Measurements from ENCODE around the gene ZNF440. TPM values are rescaled to one million over a fixed set of nuclear protein-coding genes. Genes with fewer than 3 reads are reported as not detected.

Gene ZNF440
- total and polyA plus RNA-seq, 2 donors (not counting 1 experiment from before 2014, with no cell fraction given) = 4.6 to 11.1 TPM

- Histone ChIP-seq H3K27me3 (ENCODE audit: control insufficient read depth, insufficient read depth, low read length) (no peaks in the 10 kb centered on the region), H3K4me2 (ENCODE audit: extremely low read depth, insufficient read depth, low read length) (peak overlapping the region; percentile 70), H3K9me3 (ENCODE audit: control insufficient read depth, insufficient read depth, low read depth, low read length) (no peaks in the 10 kb centered on the region), H4K20me1 (ENCODE audit: control insufficient read depth, extremely low read depth, insufficient read depth, low read length) (no peaks in the 10 kb centered on the region), H2AFZ (ENCODE audit: low read length) (no peak overlapping the region), H3K36me3 (ENCODE audit: control insufficient read depth, insufficient read depth, low read length) (no peaks in the 10 kb centered on the region), H3K4me3 (replicated peaks in 1 of 4; ENCODE audit: control extremely low read depth in 1 of 4, insufficient read depth in 1 of 4, low read depth in 3 of 4, low read length in 4 of 4) (peak overlapping the region in 1 of 4 experiments; percentile 83), H3K79me2 (ENCODE audit: control insufficient read depth, insufficient read depth, low read length) (no peaks in the 10 kb centered on the region), H3K4me1 (ENCODE audit: control insufficient read depth, extremely low read depth, insufficient read depth, low read length) (peaks cover 4% of the 10 kb centered on the region), H3K27ac (ENCODE audit: insufficient read depth, low read length) (no peak overlapping the region), H3K9ac (ENCODE audit: insufficient read depth, low read length) (no peak overlapping the region)
- no peak for TF ChIP-seq EZH2 (IDR thresholded peaks at IDR 0.05; ENCODE audit: low read length, missing control alignments)
- TF ChIP-seq CTCF (conservative IDR thresholded peaks at IDR 0.05 in 1 of 2, IDR thresholded peaks at IDR 0.05 in 1 of 2; ENCODE audit: low read depth in 1 of 2, low read length in 2 of 2) = peak; percentile 83 to 85
- peak; percentile 69 to 90 for DNase-seq (ENCODE audit: low read depth in 2 of 2)
Observed at GRCh38 chr19:11797491-11797890, 16.6 kb upstream of the ZNF440 start.

- peak within 1 kb of the TSS; percentile 83 for H2AFZ ChIP-seq (ENCODE audit: low read length)
- H3K9ac ChIP-seq (ENCODE audit: insufficient read depth, low read length) = peak within 1 kb of the TSS; percentile 51
- H4K20me1 ChIP-seq (ENCODE audit: control insufficient read depth, extremely low read depth, insufficient read depth, low read length) = no peaks in the 10 kb centered on the region
- H3K79me2 ChIP-seq (ENCODE audit: control insufficient read depth, insufficient read depth, low read length) = no peaks in the 10 kb centered on the region
- peak within 1 kb of the TSS; percentile 89 for H3K4me2 ChIP-seq (ENCODE audit: extremely low read depth, insufficient read depth, low read length)
- peaks cover 4% of the 10 kb centered on the region for H3K4me1 ChIP-seq (ENCODE audit: control insufficient read depth, extremely low read depth, insufficient read depth, low read length)
- H3K4me3 ChIP-seq (replicated peaks in 1 of 4; ENCODE audit: control extremely low read depth in 1 of 4, insufficient read depth in 1 of 4, low read depth in 3 of 4, low read length in 4 of 4) = peak within 1 kb of the TSS; percentile 65 to 83 (median 74)
- H3K27me3 ChIP-seq (ENCODE audit: control insufficient read depth, insufficient read depth, low read length) = no peaks in the 10 kb centered on the region
- no peaks in the 10 kb centered on the region for H3K36me3 ChIP-seq (ENCODE audit: control insufficient read depth, insufficient read depth, low read length)
- H3K9me3 ChIP-seq (ENCODE audit: control insufficient read depth, insufficient read depth, low read depth, low read length) = no peaks in the 10 kb centered on the region
- peak; percentile 86 to 88 for DNase-seq (ENCODE audit: low read depth in 2 of 2)
- peak within 1 kb of the TSS; percentile 11 for H3K27ac ChIP-seq (ENCODE audit: insufficient read depth, low read length)
- TF ChIP-seq CTCF (conservative IDR thresholded peaks at IDR 0.05 in 1 of 2, IDR thresholded peaks at IDR 0.05 in 1 of 2; ENCODE audit: low read depth in 1 of 2, low read length in 2 of 2) = no peak
- TF ChIP-seq EZH2 (IDR thresholded peaks at IDR 0.05; ENCODE audit: low read length, missing control alignments) = no peak
Observed at GRCh38 chr19:11798391-11799330, 15.4 kb upstream of the ZNF440 start, which contains the start of gene ZNF491. TSS of gene ZNF491 (plus strand) at chr19:11798523. CDS start at chr19:11805954, 7,431 bp downstream.

- Histone ChIP-seq H3K9me3 (ENCODE audit: control insufficient read depth, insufficient read depth, low read depth, low read length) (peaks cover 4% of the 10 kb centered on the region), H3K4me2 (ENCODE audit: extremely low read depth, insufficient read depth, low read length) (no peak overlapping the region), H3K27me3 (ENCODE audit: control insufficient read depth, insufficient read depth, low read length) (no peaks in the 10 kb centered on the region), H3K4me3 (replicated peaks in 1 of 4; ENCODE audit: control extremely low read depth in 1 of 4, insufficient read depth in 1 of 4, low read depth in 3 of 4, low read length in 4 of 4) (no peak overlapping the region), H3K4me1 (ENCODE audit: control insufficient read depth, extremely low read depth, insufficient read depth, low read length) (no peaks in the 10 kb centered on the region), H2AFZ (ENCODE audit: low read length) (no peak overlapping the region), H3K9ac (ENCODE audit: insufficient read depth, low read length) (no peak overlapping the region), H3K27ac (ENCODE audit: insufficient read depth, low read length) (no peak overlapping the region), H3K79me2 (ENCODE audit: control insufficient read depth, insufficient read depth, low read length) (no peaks in the 10 kb centered on the region), H4K20me1 (ENCODE audit: control insufficient read depth, extremely low read depth, insufficient read depth, low read length) (no peaks in the 10 kb centered on the region), H3K36me3 (ENCODE audit: control insufficient read depth, insufficient read depth, low read length) (no peaks in the 10 kb centered on the region)
- peak in 1 of 2 donors; percentile 27 for DNase-seq (ENCODE audit: low read depth in 2 of 2)
- TF ChIP-seq EZH2 (IDR thresholded peaks at IDR 0.05; ENCODE audit: low read length, missing control alignments) = no peak
- no peak for TF ChIP-seq CTCF (conservative IDR thresholded peaks at IDR 0.05 in 1 of 2, IDR thresholded peaks at IDR 0.05 in 1 of 2; ENCODE audit: low read depth in 1 of 2, low read length in 2 of 2)
Observed at GRCh38 chr19:11806354-11807098, 7.5 kb upstream of the ZNF440 start.

Measured in fibroblast of lung (primary cell).